NOMO-1 (cell line): ENCODE results near the gene MBOAT2.

Source experiments
- DNase-seq, 2 experiments: peaks; one replicate each; lab custom pipeline; 2025; ENCODE audit not compliant: unreplicated experiment in 2 of 2; lab: John Stamatoyannopoulos, UW

The MBOAT2 gene

GRCh38 chr2:8863331-8863953 is 140.0 kb downstream of the MBOAT2 start:
- no peak for DNase-seq

DNA sequence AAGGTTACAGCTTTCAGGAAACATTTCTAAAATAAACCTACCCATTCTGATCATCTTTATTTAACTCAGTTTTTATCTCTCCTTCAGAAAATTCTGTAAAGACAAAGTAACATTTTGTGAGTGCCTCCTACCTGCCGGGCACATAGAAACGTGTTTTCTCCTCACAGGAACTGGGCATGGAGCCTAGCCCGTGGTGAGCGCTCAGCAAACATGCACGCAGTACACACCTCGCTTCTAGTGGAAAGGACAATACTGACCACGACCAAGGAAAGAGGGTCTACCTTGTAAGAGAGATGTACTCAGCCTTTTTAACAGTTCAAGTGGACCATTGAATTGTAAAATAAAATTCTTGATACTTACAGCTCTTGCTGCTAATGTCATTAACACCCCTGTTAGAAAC is 141.3 kb downstream of the MBOAT2 start:
- DNase-seq: no peak

- DNase-seq: no peak
Measured at GRCh38 chr2:8861797-8862196, 141.7 kb downstream of the MBOAT2 start.

DNA sequence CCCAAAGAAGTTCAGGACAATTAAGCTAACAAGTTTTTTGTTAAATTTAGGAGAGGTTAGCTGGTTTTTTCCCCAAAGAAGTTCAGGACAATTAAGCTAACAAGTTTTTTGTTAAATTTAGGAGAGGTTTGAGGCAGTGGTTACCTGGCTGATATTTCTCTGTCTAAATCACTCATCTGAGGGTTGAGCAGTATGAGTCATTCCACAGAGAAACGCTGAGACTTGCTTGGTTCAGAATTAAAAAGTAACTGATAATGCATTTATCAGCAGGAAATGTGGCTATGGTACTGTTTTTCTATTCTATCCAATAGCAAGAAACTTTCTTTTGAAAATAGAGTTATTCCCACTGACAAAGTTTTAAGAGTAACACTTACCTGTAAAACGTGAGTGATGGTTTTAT is 143.2 kb downstream of the MBOAT2 start:
- no peak for DNase-seq

DNA sequence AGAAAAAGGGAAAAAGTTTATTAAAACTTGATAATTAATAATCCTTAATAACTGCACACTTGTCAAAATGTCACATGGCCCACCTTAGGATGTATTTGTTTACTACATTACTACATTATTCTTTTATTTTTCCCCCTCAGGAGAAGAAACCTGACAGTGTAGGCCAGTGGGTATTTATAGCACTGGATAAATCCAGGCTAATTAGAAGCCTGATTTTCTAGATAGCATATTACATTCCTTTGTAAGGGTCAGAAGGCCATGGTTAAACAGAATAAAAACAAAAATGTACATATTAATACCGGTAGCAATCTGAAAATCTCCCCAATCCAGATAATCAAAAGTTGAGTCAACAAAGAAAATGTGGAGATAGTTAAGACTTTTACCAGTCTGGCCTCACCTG is 144.6 kb downstream of the MBOAT2 start:
- DNase-seq: no peak

DNA sequence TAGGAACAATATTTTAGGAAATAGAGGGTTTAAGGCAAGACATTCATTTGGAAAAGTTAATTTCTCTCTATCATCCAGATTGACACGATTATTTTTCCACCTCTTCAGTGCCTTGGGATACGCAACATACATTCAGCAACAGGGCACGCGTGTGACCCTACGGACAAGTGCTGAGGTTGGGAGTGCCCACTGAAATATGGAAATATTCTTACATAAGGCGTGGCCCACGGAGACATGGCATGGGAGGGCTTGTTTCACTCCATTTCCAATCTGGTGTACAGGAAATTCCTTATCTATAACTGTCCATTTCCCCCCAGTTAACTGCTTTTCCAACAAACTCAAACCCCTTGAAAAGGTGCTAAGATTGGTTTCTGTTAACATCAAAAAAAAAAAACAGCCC is 145.2 kb downstream of the MBOAT2 start:
- DNase-seq: no peak

DNA sequence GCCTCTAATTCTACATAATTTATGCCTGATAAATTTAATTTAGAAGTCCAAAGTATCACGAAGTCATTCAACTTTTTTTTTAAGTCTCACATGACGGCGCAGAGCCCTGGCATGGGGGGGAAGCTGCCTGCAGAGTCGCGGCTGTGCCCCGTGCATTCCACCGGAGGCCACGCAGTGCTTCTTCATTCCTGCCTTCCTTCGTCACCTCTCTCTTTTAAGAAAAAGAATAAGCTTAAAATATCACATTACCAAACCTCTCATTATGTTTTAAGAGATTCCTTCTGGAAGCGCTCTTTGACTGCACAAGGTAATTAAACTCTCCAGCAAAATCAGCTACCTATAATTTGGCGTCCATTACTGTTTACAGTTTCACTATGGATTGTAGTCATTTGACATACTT is 145.8 kb downstream of the MBOAT2 start:
- DNase-seq: no peak

- DNase-seq: no peak
Measured at GRCh38 chr2:8856176-8856575, 147.3 kb downstream of the MBOAT2 start.

GRCh38 chr2:8855010-8855409 is 148.5 kb downstream of the MBOAT2 start:
- no peak for DNase-seq

- no peak for DNase-seq
Measured at GRCh38 chr2:8853426-8853825, 150.1 kb downstream of the MBOAT2 start.

DNA sequence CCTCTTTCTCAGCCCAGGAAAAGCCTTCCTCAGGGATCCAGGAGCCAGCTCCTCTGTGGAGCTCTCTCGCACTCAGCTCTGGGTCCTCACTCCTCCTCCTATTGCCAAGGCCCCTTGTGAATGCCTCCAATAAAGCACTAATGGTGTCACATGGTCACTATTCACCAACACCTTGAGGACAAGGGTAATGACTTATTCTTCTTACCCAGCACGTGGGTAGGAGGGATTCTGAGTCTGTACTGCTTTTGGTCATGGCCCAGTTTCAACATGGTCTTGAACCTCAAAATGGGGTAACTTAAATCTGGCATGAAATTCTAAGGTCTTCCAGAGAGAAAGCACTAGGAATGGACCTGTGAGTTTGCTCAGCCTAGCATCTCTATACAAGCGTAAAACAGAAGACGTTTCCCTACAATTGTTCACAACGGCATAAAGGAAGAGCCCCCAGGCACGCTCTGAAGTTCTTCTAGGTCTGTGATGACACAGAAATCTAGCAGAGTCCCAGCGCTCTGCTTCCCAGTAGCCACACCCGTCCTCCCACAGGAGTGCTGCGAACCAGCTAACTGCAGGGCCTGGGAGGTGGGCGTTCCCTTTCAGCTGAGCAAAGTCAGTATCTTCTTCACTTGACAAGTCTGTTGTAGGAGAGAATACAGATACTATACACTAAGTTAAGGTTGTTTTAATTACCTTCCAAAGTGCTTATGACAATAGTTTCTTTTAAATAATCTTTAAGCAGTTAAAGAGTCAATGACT is 151.5 kb downstream of the MBOAT2 start:
- DNase-seq: no peak

DNA sequence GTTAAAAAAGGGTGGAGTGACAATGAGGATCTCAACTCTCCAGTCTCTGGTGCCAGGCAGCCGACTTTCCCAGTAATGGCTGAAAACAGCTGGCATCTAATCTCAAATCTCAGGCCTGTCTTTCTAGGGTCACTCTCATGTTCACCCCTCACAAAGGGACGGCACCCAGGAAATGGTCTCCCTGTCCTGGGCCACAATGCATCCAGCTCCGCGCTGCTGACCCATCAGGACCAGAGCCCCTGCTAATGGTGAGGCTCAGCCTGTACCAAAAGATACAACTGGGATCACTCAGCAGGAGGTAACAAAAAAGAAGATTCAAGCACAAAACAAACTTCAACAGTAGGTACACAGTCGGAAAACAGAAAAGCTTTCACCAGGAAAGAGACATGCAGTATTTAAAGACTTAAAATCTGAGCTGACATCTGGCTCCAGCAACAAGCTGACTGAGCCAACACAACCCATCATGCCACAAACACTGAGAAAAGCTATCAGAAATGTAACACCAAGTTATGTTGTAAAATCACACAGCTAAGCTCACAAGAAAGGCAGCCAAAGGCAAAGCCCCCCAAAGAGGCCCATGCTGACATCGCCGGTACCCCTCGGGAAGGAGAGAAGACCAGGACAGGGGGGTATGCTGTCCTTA is 152.5 kb downstream of the MBOAT2 start:
- DNase-seq: no peak

DNA sequence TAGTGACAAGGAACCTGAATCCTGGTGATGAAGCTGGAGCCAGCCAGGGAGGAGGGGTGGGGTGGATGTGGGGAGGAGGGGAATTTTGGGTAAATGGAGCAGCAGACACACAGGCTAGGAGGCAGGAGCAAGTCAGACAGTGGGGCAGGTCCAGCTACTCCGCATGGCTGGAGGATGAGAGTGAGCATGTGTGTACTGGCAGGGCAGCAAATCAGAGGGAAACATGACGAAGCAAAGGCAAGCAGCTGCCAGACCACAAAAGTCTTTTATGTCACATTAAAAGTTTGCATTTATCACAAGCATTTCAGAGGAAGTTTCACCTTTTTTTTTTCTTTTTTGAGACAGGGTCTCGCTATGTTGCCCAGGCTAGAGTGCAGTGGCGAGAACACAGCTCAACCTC is 154.2 kb downstream of the MBOAT2 start:
- DNase-seq: no peak

GRCh38 chr2:8848328-8849100 is 155.0 kb downstream of the MBOAT2 start:
- DNase-seq: no peak

DNA sequence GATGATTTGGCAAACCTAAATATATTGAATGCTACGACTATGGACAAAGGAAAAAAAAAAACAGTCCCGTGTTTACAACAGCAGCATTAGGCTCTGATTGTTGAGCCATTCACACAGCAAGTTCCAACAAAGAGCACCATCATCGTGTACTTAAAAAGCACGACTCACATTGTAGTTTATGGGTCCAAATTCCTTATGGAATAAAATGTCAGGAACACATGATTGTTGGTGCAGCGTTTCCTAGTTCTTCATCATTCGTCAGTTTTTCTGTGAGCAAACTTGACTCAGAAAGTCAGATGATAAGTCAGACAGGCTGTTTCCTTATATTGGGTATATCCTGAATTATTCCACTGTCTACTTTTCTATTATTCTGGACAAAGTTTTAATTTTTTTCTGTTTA is 156.1 kb downstream of the MBOAT2 start:
- DNase-seq: no peak

- DNase-seq: peak in 1 of 2 experiments; percentile 57
Measured at GRCh38 chr2:8841932-8842331, 161.6 kb downstream of the MBOAT2 start.

- no peak for DNase-seq
Measured at GRCh38 chr2:8840475-8841091, 162.9 kb downstream of the MBOAT2 start.

GRCh38 chr2:8839189-8839965 is 164.1 kb downstream of the MBOAT2 start:
- no peak for DNase-seq

- DNase-seq: no peak
Measured at GRCh38 chr2:8837795-8838140, 165.7 kb downstream of the MBOAT2 start.
